Inferior parietal cortex (tissue), 1 donor: ENCODE measurements around the gene DPP6.

Source experiments
- DNase-seq: peaks from one replicate; pipeline ENCODE4 v3.0.0-alpha.2; 2016; ENCODE audit errors: extremely low spot score

Gene DPP6

DNA sequence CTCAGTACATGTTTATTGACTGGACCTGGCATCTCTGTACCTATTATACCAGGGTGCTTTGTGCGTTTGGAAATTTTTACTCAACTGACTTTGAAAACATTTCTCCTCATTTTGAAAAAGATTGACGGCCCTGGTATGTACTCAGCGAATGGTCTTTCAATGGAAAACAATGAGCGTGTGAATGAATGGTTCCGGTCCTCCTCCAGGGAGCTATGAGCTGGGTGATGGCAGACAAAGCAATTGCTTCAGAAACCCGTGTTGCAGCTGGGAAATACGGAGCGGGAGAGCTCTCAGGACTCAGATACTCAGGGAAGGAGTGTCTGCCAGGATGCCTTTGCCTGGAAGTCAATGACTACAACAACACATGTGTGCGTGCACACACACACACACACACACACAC, 824.8 kb downstream of the DPP6 start:
- DNase-seq: no peak

DNA sequence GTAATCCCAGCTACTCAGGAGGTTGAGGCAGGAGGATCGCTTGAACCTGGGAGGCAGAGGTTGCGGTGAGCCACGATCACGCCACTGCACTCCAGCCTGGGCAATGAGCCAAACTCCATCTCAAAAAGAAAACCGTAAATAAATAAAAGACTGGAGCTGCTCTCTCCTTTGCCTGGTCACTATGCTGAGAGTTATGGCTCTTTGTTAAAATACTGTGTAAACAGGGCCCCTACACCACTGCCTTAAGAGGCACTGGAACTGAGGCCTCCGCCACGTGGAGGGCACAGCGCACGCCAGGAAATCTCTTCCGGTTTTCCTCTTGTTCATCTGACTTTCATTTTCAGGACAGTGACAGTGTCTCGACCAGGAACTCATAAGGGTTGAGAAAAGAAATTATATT, 827.4 kb downstream of the DPP6 start:
- no peak for DNase-seq

DNA sequence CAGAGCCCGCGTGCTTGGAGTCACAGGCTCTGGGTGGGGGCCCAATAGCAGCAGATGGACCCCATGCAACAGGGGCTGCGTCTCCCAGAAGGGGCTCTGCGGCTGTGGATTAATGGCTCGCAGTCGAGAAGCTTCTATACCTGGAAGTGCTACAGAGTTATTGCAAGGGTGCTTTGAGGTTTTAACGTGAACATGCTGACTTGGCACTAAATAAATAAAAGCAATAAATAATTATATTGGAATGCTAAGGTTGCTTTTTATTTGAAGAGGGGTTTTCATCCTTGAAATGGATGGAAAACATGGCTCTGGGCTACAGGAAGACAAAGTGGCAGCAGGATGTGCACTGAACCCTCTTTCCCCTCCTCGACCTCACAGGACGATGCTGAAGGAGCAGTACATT, 828.3 kb downstream of the DPP6 start:
- no peak for DNase-seq

DNA sequence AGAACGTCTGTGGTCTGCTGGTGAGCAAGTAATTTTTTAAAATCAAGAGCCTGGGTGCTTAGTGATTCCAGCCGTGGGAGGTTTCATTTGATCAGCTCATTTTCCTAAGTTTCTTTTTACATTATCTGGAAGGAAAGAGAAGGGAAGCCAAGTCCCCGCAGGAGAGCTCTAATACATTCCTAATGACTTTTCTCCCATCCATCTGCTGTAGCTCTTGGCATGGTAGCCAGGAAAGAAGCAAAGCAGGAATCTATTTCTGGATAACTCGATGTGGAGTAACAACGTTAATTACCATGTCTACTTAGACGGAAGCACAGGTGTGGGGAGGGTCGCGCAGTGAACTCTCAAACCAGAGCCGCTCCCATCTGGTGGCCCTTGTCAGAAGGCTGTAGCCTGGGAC, 828.8 kb downstream of the DPP6 start:
- no peak for DNase-seq

DNA sequence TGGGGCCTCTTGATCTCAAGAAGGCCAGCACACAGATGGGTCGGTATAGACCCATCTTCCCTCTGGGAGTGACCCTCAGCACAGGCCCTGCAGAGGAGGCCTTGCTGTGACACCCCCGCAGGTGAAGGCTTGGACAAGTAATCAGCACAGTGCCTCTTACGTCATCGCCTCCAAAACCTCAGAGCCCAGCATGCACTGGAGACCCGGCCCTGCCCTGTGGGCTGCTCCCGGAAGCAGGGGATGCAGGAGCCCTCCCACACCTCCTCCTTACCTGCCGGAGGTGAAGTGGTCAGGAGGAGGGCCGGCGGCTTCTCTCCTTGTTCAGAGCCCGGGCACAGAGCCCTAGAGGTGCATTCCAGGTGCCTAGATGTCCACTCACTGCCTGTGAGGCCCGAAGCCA, 829.3 kb downstream of the DPP6 start:
- no peak for DNase-seq

DNA sequence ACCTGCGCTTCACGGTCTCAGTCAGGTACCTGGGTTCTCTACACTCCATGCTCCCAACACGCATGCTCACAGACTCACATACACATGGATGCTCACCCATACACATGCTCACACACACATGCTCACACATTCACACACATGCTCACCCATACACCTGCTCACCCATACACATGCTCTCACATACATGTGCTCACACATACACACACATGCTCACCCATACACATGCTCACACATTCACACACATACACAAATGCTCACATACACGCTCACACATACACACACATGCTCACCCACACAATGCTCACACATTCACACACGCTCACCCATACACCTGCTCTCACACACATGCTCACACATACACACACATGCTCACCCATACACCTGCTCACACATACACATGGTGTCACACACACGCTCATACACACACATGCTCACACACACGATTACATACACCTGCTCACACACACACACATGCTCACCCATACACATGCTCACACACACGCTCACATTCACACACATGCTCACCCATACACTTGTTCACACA, 830.8 kb downstream of the DPP6 start:
- no peak for DNase-seq

DNA sequence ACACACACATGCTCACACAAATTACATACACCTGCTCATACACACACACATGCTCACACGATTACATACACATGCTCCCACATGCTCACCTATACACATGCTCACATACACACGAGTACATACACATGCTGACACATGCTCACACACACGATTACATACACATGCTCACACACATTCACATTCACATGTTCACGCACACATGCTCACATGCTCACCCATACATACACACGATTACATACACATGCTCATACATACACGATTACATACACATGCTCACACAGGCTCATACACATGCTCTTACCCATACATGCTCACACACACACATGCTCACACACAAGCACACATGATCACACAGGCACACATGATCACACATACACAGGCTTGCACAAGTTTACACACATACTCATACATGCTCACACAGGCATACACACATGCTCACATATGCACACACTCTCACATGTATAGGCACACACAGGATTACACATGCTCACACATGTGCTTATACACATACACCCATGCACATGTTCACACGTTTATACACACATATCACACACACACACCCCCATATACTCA, 832.2 kb downstream of the DPP6 start:
- no peak for DNase-seq

DNA sequence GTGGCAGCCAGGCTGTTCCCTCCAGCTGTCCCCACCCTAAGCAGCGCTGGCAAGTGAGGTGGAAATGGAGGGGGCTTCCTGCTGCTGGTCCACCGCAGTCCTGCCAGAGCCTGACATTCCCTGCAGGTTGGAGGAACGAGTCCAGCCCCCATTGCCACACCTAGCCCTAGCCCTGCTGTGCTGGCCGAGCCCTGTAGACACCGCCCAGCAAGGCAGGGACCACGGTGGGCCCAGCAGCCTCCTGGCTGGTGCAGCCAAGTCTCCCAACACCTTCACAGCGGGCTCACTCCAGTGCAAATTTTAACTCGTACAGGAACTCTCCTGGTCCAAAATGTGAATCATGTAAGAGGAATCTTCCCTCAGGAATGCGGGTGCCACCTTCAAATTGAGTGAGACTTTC, 834.4 kb downstream of the DPP6 start:
- DNase-seq: no peak

DNA sequence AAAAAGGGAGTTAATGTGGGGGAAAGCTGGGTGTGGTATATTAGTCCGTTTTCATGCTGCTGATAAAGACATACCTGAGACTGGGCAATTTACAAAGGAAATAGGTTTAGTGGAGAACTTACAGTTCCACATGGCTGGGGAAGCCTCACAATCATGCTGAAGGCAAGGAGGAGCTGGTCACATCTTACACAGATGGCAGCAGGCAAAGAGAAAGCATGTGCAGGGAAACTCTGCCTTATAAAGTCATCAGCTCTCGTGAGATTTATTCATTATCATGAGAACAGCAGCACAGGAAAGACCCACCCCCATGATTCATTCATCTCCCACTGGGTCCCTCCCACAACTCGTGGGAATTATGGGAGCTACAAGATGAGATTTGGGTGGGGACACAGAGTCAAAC, 836.5 kb downstream of the DPP6 start:
- no peak for DNase-seq

DNA sequence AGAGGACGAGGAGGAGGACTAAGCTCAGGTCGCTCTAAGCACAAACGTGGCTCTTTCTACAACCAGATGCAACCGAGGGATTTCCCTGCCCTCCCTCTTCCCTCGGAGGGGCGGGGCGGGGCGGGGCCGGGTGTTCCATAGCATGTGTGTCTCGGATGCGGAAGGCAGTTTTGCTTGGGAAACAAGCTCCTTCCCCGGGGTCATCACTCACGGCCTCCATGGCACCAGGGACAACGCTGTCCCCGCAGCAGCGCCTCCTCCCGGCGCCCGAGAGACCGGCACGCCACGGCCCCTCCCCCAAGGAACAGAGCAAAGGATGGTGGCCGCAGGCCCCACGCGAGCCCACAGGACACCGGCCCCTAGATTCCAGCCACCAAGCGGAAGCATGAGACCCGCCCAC, 840.3 kb downstream of the DPP6 start:
- no peak for DNase-seq

DNA sequence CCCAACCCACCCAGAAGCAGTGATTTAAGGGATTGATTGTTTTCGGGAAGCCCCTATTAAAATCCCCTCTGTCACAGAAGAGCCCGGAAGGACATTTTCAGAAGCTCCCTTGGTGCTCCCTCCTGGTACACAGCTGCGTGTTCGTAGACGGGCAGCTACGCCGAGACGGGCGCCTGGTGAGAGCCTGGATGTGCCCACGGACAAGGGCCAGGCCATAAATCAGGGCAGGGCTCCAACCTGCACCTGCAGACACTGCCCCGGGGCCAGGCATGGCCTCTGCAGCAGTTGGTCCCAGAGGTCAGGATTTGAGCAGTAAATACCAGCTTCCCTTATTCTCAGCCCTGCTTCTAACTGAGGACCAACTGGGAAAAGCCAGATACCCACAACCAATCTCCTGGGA, 843.9 kb downstream of the DPP6 start:
- no peak for DNase-seq

DNA sequence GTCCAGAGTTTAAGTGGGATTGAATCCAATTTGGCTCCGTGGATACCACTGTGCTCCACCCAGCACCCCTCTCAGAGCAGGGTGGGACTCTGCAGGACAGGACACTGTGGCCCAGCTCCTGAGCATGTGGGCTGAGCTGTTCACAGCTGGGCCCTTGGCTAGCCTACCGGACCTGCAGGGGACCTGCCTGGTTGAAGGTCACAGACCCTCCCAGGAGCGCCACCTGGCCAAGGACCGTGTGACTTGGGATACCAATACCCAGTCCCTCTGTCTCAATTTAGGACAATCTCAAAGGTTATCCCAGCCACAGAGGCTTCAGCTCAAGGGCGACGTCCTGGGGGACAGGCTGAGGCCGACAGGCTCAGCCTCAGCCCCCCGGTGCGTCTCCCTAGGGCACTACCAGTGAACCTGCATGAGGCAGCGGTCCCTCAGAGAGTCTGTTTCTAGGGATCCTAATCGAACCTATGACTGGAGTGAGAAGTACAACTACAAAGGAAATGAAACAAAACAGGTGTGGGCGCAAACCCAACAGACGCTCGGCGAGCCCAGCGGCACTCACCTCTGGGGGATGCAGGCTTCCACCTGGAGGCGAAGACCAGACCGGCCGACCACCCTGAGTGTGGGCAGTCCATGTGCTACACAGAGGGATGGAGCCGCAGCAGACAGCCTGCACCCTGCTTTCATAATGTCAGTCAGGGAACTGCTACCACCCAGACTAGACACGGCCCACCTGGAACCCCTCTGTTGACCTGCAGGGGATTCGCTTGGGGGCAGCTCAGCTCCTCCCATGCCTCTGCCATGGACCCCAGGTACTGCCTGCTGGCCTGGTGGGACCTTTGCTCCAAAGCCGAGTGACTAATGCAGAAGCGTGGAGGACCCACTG, 847.0 kb downstream of the DPP6 start:
- no peak for DNase-seq

DNA sequence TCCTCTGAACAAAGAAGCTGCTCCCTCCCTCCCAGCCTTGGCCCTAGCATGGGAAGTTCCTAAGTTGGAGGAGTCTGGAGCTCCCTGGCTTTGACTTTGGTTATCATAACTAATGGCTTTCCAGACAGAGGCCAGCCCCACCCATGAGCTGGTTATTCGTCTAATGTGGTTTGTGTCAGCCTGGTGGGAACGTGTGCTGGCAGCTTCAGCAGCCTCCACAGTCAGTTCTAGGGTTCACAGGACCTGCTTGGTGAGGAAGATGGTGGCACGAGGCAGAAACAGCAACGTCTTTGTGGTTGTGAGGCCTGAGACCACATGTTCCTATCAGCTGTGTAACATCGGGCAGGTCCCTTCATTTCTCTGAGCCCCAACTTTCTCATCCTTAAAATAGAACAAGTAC, 847.7 kb downstream of the DPP6 start:
- no peak for DNase-seq

DNA sequence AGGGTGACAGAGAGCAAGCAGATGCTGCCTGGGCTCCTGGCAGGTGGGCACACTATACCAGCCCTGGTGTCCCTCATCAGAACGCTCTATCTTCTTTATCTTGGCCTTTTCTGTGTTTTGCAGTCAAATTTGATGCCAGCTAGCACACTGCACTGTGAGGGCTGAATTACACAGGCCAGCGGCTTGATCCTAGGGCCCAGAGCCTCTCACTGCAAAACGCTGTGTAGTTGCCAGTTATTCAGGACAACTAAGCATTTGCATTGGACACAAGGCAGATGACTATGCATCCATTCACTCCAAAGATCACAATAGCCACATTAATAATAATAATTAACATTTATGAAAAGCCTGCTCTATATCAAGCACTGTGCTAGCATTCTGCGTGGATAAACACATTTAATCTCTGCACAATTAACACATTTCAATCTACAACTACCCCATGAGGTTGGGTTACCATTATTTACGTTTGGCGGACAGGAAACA, 850.4 kb downstream of the DPP6 start:
- DNase-seq: peak; percentile 42

DNA sequence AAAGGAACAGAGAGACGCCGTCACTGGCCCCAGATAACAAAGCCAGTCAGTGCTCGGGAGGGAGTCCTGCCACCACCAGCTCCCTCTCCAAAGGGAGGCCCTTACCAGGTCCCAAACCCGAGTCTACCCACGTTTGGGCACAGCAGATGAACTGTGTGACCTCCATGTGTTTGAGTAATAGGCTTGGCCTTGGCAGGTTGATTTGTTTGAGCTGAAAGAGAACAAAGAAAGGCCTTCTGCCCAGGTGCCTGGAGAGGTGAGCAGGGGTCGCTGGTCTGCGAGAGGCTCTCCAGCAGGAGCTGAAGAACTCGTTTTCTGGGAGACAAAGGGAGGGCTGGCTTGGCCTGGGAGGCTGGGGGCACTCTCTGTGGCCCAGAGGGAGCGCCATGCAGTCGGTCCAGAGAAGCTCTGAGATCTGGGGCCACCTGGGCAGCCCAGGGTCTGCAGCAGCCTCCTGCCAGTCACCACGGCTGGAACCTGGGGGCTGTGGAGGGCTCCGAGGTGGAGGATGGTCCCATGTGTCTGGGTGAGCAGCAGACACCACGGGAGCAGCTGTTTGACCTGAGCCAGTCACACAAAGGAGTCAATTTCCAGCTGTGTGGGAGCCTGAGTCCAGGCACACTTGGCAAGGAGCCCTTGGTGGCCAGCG, 851.0 kb downstream of the DPP6 start:
- DNase-seq: no peak

DNA sequence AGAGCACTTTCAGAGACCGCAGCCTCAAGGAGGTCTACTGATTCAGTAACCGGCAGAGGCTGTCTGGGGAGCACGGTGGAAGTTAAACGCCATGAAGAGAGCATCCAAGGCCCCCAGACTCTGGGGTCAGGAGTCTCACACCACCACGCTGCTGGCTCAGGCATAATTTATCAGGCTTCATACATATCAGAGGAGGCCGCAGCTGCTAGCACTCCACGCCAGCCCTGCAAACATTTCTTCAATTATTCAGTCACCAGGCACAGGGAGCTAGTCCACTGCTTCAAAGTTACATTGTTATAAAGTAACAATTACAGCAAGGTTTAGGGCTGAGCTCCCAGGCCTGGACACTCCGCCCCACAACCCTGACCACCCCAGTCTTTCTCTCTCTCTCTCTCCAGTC, 852.9 kb downstream of the DPP6 start:
- no peak for DNase-seq

DNA sequence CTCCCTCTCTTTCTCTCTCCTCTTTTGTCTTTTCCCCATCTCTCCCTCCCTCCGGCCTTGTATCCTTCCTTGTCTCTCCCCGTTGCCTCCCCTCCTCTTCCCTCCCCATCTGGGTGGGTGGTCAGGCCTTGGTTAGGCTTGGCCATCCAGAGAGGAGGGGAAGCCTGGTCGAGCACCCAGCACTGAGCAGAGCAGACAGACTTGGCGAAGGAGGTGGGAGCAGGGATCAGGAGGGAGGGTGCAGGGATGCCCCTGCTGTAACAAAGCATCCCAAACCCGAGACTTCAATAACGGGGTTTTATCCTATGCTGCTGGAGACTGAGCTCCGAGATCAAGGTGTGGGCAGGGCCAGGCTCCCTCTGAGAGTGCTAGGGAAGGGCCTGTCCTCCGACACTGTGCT, 853.4 kb downstream of the DPP6 start:
- DNase-seq: no peak

DNA sequence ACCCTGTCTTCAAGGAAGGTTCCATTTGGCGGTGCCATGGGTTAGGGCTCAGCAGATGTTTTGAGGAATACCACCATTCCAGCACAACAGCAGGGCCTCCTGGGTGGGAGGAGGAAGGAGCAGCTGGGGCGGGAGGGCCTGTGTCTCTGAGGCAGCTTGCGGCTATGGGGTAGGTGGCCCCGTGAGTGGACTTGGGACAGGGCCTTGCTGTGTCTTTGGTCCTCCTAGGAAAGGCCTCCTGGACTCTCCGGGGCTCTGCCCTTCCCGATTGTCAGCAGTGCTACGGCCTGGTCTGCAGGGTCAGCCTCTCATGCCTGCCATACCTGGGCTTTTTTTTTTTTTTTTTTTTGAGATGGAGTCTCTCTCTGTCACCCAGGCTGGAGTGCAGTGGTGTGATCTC, 854.0 kb downstream of the DPP6 start:
- DNase-seq: no peak

DNA sequence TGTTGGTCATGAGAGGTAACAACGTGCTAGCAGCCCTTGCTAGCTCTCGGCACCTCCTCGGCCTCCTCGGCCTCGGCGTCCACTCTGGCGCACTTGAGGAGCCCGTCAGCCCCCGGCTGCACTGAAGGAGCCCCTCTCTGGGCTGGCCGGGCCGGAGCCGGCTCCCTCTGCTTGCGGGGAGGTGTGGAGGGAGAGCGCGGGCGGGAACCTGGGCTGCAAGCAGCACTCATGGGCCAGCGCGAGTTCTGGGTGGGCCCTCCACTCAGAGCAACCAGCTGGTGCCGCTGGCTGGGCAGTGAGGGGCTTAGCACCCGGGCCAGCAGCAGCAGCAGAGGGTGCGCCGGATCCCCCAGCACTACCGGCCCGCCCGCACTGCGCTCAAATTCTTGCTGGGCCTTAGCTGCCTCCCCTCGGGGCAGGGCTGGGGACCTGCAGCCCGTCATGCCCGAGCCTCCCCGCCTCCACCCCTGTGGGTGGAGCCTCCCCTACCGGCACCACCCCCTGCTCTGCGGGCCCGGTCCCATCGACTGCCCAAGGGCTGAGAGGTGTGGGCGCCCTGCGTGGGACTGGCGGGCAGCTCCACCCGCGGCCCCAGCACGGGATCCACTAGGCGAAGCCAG, 854.6 kb downstream of the DPP6 start:
- no peak for DNase-seq

DNA sequence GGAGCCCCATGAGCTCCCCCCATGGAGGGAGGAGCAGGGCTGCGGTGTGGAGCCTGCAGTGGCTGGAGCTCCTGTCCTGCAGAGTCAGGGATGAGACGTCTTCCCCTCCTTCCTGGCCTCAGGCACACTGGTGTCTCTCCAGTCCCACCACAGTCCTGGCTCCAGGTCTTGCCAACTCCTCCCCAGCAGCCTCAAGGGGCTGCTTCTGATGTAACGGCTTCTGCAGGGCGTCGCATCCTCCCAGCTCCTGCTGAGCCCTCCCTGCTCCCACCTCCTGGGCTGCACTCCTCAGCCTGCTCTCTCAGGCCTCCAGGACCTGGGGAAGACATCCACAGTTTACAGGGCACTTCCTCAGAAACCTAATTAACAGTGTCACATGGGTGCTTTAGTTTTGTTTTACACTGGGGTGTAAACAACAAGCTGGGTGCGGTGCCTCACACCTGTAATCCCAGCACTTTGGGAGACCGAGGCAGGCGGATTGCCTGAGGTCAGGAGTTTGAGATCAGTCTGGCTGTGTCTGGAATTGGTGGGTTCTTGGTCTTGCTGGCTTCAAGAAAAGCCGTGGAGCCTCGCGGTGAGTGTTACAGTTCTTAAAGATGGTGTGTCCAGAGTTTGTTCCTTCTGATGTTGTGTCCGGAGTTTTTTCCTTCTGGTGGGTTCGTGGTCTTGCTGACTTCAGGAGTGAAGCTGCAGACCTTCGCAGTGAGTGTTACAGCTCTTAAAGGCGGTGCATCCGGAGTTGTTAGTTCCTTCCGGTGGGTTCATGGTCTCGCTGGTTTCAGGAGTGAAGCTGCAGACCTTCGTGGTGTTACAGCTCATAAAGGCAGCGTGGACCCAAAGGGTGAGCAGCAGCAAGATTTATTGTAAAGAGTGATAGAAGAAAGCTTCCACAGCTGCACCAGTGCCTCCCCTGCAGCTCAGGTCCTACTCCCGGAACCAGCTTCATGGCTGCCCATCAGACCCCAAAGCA, 855.7 kb downstream of the DPP6 start:
- no peak for DNase-seq
